HG03342 (cell line): Measurements from ENCODE around the gene AMBRA1.
"Not testable (repeated sequence)": the region's sequence is repeated elsewhere in the genome, so short reads cannot be mapped to it uniquely, and the experiment has no call there.

ENCODE experiments used
- ATAC-seq: cut with Tn5 transposase; IDR thresholded peaks from one replicate; pipeline ENCODE4 v1.9.1; 2021; ENCODE audit warnings: mild to moderate bottlenecking, moderate library complexity; ENCODE audit not compliant: unreplicated experiment

AMBRA1 gene

DNA sequence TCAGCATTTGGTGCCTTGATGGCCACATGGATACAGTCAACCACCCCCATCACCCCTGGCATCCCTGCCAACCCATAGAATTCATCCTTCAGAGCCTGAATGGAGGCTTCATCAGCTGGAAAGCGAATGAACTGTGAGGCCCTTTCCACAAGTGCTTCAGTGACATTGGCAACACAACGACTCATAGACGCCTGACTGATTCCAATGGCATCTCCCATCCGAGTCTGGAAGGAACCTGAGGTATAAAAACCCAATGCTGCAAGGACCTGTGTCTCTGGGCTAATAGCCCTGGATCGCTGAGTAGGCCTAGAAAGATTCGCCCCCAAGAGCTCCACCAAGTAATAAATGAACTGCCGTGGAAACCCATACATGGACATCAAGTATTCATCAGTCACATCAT lies 21.9 kb upstream of the AMBRA1 start:
- ATAC-seq = no peak

DNA sequence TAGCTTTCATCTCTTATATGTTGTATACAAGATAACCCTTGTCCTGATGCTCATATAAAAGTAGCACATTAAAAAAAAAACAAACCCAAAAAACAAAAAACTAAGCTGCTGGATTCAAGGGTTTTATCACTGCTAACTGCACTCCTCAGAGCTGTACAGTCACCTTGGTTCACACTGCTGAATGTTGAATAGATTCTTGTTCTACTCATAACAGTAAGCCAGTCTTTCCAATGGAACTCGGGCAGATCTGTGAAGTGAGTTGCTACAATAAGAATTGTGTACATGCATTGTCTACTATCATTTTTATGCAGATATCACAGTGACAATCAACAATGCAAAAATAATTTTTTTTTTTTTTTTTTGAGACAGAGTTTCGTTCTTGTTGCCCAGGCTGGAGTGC lies 18.5 kb upstream of the AMBRA1 start:
- no peak for ATAC-seq

DNA sequence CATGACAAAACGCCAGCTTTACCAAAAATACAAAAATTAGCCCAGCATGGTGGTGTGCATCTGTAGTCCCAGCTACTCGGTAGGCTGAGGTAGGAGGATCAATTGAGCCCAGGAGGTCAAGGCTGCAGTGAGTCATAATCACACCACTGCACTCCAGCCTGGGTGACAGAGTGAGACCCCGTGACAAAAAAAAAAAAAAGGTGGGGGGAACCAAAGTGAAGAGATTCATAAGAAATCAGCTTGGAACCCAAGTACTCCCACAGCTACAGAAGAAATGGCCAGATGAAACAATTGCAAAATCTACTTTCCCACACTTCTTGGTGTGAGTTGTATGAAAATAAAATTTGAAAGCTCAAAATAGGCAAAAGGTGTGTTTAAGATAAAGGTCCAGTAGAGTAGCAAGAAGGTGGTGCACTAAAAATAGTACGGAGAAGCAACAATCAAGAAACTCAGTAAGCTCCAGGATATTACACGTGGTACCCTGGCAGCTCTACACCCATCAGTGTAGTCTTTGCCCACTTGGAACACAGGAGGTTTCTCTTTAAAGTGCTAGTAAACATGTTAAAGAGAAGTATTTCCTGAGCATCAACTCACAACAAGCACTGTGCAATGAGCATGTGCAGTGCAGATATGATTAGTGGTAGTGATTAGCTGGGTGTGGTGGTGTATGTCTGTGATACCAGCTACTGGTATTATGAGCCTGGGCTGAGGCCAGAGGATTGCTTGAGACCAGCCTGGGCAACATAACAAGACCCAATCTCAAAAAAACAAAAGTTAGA lies 17.9 kb upstream of the AMBRA1 start:
- ATAC-seq = no peak

DNA sequence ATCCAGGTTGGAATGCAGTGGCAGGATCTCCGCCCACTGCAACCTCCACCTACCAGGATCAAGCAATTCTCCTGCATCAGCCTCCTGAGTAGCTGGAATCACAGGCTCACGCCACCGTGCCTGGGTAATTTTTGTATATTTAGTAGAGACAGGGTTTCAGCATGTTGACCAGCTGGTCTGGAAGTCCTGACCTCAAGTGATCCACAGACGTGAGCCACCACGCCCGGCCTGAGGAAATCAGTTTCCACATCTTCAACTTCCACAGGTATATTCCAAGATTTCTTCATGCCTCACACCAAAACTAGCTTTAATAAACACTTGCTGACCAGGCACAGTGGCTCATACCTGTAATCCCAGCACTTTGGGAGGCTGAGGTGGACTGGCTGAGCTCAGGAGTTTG lies 15.6 kb upstream of the AMBRA1 start:
- ATAC-seq = no peak

DNA sequence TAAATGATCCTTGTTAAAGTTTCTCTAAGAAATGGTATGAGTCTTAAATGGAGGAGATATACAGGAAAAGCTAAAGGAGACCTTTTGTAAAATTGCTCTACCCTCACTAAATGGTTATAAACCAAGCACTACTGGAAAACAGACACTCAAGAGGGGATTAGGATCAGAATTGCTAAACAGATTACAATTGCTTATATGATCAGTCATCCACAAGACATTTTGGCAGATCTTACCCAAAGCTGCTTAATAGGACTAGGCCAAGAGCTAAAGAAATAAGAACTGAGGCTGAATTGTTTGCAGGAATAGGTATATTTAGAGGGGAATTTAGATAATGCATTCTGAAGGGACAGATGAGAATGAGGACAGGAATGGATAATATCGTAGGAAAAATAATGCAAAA lies 13.7 kb upstream of the AMBRA1 start:
- no peak for ATAC-seq

DNA sequence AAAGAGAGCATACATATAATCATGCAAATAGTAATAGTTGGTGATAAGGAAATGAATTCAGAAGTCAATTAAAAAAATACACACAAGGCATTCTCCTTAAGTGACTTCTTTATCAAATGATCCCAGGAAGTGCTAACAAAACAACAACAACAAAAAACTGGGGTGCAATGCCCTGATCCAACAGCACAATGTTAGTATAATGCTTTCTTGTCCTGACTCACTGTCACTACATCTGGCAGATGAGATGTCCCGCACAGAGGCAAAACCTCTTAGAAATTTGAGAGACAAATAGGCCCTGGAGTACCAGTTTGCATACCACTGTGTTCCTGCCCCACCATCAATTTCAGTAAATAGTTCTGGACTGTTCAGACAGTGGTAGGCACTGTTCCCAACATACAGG lies 11.0 kb upstream of the AMBRA1 start:
- ATAC-seq = no peak

DNA sequence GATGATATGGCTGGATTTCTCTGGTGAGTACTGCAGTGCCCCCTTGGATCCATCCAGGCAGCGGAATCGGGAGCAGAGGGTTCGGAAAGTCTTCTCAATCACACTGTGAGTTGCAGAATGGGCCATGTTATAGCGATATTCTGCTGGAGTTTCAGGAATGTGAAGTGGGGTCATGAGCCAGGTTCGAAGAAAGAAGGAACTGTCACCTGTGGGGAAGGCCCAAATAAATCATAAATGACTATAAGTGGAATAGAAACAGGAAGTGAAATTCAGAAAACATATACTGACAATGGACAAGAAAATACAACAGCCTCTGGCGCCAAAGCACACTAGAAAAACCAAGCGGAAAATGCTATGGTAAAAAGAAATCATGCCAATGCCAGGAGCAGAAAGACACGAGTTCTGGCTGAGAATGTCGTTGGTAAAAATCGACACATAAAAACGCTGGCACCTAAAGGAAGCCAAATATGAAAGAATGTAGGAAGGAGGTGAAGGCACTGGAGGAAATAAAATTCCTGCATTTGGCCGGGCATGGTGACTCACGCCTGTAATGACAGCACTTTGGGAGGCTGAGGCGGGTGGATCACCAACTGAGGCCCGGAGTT lies 10.0 kb upstream of the AMBRA1 start:
- no peak for ATAC-seq

DNA sequence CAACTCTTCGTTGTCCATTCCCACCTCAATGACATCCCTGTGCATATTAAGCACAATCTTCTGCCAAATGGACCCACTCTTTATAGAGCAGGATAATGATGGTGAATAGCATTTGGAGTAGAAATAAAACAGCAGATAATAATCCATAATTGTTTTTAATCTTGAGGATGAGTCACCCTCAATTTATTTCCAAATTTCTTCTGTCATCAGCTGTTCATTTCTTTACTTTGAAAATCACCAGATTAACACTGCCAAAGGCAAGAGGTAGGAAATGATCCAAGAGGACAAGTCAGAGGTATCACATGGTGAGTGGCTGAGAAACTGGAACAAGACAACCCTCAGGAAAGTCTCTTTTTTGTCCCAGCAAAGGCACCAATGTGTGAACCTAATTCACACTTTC lies 7.3 kb upstream of the AMBRA1 start:
- ATAC-seq = no peak

DNA sequence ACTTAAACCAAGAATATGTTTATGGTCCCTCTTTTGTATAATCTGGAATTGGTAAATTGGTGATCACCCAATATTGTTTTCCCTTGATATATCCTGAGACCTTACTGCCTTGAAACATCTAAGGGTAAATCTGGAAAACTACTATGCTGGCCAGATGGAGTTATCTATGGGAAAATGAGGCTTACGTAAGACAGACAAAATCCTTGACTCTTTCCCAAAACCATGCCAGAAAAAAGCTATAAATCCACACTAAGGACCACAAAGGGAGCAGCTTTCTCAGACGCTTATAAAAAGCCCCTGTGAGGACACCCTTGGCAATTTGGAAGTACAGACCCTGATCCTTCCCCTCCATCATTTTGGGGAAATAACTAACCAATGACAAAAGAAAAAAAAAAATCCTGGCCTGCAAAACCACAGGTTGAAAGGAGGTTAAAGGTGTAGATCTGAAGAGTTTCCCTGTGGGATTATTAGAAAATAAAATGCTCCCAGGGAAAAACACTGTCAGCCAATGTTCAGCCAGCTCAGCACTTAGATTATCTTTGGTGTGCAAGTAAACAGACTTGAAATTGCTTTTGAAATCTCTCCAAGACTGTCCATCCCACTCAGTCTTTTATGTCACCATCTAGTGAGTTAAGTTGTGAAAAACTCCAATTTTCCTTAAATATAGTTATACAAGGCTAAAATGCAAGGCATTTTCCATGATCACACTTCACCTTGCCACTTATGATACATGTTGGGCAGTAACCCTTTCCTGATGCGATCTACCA lies 6.6 kb upstream of the AMBRA1 start:
- ATAC-seq = no peak

DNA sequence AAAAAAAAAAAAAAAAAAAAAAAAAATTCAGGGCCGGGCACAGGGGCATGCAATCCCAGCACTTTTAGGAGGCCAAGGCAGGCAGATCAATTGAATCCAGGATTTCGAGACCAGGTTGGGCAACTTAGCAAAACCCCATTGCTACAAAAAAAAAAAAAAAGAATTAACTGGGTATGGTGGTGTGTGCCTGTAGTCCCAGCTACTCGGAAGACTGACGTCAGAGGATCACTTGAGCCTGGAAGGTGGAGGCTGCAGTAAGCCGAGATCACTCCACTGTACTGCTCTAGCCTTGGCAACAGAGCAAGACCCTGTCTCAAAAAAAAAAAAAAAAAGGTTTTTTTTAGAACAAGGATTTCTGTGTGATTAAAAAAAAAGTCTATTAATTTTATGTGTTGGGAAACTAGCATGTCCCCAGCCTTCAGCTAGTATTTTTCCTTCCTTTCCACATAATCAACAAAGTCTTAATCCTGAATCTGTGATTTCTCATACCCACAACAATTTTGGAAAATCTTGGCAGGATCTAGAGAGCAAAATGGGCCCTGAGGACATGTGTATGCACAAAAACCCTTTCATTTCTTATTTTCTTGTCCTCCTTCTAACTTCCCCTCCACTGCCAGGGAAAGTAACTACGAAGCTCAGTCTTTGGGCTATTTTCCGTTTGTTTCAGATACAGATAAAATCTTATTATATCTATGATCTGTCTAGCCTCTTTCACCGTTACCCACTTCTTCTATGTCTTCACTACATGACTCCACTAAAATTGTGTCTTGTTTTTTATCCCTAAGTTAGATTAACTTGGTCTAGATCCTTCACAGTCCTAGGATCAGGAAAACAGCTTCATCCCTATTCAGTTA lies 5.7 kb upstream of the AMBRA1 start:
- ATAC-seq = no peak

DNA sequence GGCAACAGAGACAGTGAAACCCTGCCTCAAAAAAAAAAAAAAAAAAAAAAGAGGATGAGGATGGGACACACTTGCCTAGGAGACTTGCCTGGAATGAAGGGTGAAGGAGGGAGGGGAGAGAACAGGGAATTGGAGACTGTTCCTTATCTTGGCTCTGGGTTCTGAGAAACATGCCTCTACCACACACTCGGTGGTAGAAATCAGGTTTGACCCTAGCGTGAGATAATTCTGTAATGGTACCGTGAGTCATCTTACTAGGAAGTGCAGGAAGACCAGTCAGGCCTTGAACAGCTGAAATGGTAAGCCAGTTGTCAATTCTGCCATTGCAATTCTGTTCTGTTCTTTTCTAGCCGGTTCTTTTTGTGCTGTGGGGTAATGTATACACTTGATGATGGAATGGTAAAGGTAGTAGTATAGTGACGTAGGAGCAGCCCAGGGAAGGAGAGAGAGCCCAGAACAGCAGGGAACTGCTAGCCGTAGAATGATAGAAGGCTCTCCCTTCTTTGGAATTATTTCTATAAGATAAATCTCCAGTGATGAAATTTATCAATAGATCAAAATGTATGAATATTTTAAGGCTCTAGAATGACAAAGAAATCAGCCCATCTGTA lies 3.9 kb upstream of the AMBRA1 start:
- ATAC-seq = no peak

DNA sequence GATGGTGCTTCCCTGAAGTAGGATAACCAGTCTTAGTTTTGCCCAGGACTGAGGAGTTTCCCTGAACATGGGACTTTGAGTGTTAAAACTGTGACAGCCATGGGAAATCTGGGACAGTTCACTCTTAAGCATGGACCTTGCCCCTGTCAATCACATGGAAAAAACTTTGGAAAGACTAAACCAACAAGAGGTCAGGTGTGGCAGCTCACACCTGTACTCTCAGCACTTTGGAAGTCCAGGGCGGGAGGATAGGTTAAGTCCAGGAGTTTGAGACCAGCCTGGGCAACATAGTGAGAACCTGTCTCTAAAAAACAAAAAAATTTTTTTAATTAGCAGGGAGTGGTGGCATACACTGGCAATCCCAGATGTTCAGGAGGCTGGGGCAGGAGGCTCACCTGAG lies 3.3 kb upstream of the AMBRA1 start:
- ATAC-seq = no peak

DNA sequence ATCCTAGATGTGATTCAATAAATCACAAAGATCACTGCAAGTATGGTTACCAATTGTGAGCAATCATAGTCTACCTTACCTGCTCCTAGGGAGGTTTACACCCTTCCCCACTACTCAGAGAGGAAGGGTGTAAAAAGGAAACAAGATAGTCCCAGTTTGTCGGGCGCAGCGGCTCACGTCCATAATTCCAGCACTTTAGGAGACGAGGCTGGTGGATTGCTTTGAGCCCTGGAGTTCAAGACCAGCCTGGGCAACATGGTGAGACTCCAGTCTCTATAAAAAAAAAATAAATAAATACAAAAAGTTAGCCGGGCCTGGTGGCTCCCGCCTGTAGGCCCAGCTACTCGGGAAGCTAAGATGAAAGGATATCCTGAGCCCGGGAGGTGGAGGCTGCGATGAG lies 962 bp upstream of the AMBRA1 start:
- ATAC-seq = no peak

DNA sequence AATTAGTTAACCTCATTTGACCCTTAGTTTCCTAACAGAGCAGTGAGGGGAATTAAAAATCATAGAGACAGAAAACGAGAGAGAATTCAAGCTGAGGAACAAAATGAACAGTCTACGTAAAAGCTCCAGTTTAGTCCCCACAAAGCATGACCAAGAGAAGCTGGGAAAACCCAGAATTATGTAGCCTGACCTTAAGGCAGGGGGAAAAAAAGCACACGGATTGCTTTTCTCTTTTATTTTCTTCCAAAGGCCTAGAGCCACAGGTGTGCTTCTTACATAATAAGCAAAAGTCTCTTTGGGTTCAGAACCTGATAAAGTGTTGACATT lies 514 bp upstream of the AMBRA1 start:
- ATAC-seq = no peak

DNA sequence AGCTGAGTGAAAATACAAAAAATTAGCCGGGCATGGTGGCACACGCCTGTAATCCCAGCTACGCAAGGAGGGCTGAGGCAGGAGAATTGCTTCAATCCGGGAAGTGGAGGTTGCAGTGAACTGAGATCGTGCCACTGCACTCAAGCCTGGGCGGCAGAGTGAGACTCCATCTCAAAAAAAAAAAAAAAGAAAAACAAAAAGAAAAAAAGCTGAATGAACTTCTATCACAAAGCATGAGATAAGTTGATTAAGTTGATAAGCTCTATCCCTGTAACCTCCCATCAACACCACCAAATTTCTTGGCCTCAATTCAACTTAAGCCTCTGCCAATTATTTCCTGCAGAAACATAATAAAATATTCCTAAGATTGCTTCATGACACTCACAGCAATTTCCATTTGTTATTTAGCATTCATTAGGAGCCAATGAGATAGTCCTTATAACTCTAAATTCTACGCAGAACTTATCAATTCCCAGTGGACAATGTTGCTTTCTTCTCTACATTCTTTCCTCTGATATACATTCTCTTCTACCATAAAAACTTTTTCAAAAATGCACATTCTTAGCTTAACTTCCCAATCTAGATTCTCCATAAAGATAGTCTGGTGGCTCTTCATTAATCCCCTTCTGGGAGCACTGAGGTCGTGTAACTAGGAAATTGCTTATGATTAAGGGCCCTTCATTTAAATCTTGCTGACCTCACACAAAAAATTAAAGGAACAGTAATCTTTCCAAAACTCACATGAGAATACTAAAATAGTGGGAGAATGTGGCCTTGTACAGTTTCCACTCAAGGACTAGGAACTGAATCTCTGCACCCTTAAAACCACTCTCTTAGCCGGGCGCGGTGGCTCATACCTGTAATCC lies 2.9 kb downstream of the AMBRA1 start:
- ATAC-seq = no peak

DNA sequence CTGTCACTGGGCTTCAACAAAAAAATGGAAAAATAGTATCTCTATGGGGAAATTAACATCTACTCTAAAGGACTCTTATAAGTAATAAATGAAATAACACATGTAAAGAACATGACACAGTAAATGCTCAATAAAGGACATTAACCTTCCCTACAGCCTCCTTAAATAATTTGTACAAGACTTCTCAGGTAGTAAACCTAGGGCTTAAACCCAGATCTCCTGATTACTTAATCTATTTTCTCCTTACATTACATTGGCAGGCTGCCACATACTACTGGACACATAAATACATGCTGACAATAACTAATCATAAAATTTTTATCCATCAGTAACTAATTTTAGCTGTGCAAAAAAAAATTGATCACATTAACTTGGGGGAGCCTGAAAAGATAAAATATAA lies 4.9 kb downstream of the AMBRA1 start:
- no peak for ATAC-seq

DNA sequence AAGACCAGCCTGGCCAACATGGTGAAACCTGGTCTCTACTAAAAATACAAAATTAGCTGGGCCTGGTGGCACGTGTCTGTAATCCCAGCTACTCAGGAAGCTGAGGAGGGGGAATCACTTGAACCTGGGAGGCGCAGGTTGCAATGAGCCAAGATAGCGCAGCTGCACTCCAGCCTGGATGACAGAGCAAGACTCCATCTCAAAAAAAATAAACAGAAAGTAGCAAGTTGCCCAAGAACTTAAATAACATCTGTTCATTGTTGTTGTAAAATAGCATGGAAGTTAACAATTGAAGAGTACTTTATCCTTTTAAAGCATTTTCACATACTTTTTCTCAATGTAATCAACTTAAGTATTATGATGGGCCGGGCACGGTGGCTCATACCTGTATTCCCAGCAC lies 5.7 kb downstream of the AMBRA1 start:
- no peak for ATAC-seq

DNA sequence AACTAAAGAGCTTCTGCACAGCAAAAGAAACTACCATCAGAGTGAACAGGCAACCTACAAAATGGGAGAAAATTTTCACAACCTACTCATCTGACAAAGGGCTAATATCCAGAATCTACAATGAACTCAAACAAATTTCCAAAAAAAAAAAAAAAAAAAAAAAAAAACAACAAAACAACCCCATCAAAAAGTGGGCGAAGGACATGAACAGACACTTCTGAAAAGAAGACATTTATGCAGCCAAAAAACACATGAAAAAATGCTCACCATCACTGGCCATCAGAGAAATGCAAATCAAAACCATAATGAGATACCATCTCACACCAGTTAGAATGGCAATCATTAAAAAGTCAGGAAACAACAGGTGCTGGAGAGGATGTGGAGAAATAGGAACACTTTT lies 10.3 kb downstream of the AMBRA1 start:
- not testable (repeated sequence) for ATAC-seq

DNA sequence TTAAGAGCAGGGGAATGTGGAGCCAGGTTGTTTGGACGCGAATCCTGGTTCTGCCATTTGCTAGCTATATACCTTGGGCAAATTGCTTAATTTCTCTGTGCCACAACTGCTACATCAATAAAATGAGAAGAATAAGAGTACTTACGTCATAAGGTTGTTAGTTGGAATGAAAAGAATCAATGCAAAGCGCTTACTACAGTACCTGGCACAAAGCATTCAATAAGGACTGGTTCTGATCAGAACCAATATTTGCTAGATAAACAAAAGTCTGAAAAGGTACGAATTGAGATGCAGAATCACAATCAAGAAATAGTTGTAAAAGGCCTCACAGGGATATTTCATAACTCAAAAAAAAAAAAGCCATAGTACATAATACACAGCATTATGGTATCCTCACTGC lies 11.2 kb downstream of the AMBRA1 start:
- no peak for ATAC-seq

DNA sequence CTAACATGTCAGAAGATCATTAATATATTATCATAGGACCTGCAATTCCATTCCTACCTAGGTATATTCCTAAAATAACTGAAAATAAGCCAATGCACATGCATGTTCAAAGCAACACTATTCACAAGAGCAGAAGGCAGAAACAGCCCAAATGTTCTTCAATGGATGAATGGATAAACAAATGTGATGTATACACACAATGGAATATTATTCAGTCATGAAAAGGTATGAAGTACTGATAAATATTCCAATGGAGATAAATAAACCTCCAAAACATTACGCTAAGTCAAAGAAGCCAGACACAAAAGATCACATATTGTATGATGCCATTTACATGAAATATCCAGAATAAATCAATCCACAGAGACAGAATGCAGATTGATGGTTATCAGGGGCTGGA lies 16.8 kb downstream of the AMBRA1 start:
- ATAC-seq = no peak
